ENCODE results near the gene PRAMEF1.
"Not testable (repeated sequence)": the region's sequence is repeated elsewhere in the genome, so short reads cannot be mapped to it uniquely, and the experiment has no call there.

PRAMEF1 gene

DNA sequence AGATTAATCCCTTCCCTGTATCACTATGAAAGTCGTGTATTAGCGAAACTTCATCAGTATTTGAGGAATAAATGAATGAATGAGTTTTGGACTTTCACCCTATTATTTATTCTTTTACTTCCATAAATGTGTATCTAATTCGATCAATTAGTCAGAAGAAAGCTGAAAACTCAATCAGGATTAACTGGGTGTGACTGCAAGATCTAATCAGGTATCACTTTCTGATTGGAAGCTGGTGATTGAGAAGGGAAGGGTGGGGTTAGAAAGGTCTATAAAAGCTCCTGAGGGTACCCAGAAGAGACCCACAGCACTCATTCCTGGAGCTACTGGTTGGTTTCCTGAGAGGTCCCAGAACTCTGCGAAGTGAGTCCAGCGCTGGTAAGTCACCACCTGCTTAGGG is at the start of gene PRAMEF1:
TSS of gene PRAMEF1 (plus strand) at position 301 of the 400 bp plus-strand sequence. CDS start 1,831 bp downstream, outside the sequence.
- DNase-seq: not testable (repeated sequence)

GRCh38 chr1:12741946-12742345 is 49.3 kb upstream of the PRAMEF1 start:
- no peak for DNase-seq

DNA sequence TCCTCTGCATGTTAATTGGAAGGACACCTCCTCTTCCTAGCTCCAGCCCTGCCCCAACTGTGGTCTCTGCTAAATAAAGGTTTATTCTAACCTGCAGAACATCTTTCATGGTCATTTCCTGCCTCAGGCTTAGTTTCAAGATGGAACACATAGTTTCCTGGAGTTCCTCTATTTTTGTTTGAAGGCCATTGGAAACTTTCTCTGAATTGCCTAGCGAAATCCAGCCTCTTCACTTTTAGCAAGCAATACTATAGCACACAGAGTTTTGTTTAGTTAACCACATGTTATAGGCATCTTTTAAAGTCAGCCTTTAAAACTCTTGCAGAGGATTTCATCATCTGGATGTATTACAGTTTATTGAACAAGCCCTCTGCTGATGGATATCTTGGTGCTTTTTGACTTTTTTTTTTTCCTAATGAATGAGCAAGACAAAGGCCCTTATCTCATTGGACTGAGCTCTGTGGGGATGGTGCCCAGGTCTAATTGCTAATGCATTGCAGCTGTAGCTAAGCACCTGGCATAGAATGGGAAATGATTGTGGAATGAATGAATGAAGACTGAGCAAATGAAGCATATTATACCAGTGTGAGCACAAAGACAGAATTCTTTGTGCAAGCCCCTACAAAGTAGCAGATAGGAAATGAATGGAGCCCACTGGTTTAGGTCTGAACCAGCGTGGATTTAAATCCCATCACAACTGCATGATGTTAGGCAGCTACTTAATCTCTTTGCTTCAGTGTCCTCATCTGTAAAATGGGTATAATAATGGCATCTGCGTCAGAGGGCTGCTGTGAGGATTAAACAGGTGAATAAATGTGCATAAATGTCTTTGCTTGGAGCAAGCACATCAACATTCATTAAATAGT is 45.8 kb upstream of the PRAMEF1 start:
- no peak for DNase-seq

DNA sequence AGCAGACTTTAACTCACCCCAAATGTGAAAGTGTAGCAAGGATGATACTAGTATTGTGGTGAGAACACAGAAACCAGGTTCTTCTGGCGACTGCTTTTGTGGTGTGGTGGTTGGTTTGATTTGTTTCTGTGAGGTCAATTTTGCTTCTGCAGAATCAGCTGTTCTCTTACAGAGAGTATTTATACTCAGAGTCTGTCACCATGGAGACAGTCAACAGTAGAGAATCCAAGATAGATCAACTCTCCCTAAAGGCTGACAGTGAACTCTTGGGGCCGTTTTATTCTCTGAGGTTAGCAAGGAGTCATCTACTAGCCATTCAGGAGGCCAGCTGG is 45.2 kb upstream of the PRAMEF1 start, which contains the start of gene CFAP107:
TSS of gene CFAP107 (plus strand) at position 209 of the 332 bp plus-strand sequence. CDS start 231 bp downstream, outside the sequence.
- DNase-seq: no peak

DNA sequence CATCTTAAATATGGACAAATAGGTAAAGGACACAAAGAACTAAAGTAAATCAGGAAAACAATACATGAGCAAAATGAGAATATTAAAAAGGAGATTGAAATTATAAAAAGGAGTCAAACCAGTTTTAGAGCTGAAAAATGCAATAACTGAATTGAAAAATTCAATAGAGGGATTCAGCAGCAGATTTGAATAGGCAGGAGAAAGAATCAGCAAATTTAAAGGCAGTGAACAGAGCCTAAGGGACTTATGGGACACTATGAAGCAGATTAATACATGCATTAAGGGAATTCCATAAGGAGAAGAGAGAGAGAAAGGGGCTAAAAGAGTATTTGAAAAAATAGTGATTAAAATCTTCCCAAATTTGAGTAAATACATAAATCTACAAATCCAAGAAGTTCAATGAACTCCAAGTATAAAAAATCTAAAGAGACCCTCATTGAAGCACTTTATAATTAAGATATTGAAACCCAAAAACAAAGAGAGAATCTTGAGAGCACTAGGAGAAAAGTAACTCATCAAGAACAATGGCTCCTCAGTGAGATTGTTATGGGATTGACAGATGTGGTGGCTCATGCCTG is 42.3 kb upstream of the PRAMEF1 start:
- no peak for DNase-seq

- no peak for DNase-seq
These were observed 36.5 kb upstream of the PRAMEF1 start for GRCh38 chr1:12754738-12755137.

GRCh38 chr1:12756273-12756672 is 34.9 kb upstream of the PRAMEF1 start:
- no peak for DNase-seq

DNA sequence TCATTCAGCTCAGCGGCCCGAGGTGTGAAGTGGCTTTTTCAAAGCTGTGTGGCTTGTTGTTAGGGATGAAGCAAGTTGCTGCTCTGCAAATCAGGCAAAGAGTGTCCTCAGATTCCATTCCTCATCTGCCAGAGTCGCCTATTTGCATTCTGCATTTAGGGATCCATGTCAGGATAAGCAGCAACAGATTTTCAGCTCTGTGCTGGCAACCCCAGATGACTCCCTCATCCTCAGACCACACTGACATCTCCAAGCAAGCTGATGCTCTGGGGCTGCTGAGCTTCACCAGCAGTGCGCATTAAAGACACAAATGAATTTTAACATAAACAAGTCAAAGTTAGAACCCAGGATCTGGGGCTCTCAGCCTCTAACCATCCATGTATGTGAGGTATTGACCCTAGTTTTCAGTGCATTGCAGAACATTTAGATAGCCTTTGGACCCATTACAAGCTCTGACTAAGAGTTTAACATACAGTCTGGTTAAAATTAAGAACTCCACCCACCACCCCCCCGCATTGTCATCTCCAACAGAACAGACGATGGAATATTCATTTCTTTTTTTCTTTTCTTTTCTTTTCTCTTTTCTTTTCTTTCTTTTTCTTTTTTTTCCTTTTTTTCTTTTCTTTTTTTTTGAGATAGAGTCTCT is 34.3 kb upstream of the PRAMEF1 start:
- no peak for DNase-seq

DNA sequence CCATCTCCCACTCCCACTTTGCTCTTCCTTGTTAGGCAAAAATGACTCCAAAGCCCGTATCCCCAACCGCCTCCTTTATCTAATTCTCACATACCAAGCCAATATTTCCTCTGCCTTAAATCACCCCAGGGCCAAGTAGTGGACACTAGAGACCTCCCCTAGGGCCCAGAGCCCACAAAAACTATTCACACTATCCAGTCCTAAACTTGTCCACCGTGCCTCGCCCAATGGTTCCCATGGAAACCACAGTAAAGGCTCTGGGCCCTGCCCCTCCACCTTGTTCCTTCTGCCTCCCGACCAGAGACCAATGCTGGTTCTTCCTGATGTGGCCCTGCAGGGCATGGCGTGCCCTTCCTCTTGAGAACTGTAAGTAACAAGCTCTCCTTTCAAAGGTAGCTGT is 33.4 kb upstream of the PRAMEF1 start:
- no peak for DNase-seq

DNA sequence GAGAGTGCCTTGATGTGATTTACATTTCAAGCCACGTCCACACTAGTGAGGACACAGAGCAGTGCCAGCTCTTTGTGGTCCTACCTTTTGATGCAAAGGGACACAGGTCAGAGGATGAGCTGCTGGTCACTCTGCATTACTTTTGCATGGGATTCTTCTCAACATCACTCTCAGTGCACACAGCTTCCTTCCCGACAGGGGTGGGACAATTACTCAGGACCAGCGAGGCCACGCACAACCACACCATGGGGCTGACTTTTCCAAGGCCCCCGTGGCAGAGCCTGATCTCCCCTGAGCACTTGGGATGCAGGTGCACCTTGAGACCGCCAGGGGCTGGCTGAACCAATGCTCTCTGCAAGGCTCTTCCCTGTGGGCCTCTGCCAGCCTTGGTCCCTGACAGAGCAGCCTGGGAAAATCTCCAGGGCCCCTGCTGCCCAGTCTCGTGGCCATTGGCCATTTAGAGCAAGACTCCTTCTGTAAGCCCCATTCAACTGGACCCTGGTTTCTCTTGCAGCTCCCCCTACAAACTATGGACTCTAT is 30.9 kb upstream of the PRAMEF1 start:
- DNase-seq: no peak

- DNase-seq: no peak
These were observed 29.4 kb upstream of the PRAMEF1 start for GRCh38 chr1:12761781-12762180.

DNA sequence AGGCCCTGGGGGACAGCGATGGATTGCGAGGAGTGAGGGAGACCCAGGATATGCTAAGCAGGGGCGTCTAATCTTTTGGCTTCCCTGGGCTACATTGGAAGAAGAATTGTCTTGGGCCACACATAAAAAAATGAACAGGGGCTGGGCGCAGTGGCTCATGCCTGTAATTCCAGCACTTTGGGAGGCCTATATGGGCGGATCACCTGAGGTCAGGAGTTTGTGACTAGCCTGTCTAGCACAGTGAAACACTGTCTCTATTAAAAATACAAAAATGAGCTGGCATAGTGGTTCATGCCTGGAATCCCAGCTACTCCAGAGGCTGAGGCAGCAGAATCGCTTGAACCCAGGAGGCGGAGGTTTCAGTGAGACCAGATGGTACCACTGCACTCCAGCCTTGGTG is 28.4 kb upstream of the PRAMEF1 start:
- no peak for DNase-seq

GRCh38 chr1:12763479-12763878 is 27.7 kb upstream of the PRAMEF1 start:
- DNase-seq: no peak

GRCh38 chr1:12764016-12764415 is 27.2 kb upstream of the PRAMEF1 start:
- DNase-seq: no peak

DNA sequence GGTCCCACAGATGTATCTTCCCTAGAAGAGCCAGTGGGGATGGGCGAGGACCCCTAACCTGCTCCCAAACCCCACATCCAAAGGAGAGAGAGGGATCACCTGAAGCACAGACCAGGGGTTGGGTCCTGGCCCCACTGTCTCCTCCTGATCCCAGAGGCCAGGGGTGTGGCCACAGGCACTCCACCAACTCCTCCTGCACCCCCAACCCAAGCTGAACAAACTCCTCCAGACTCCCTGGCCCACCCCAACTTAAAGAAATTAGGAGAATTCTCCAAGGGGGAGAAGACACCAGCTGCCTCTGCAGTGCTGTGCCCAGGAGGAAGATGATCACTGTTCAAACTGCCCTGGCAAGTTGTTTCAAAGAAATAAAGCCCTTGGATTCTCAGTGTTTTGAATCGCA is 22.2 kb upstream of the PRAMEF1 start:
- DNase-seq: no peak

DNA sequence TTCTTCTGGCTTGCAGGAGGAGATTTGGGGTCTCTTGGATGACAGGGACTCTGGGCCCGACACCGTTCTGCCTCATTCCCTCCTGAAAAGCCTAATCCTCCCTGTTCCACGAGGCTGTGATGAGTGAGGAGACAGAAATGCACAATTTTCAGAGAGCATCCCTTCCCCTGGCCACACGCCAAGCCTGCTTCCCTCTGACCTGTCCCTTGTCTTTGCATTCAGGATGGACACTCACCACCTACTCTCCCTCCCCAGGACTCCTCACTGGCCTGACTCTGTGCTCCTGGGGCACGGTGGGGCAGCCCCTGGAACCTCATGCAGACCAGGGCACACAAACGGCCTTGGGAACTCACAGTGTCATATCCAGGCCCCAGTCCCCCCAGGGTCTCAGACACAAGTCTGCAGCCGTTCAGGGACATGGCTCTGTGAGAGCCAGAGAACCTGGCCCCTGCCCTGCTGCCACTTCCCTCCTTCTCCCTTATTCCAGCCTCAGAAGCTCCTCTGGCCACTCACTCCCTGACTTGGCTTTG is 21.2 kb upstream of the PRAMEF1 start:
- no peak for DNase-seq

DNA sequence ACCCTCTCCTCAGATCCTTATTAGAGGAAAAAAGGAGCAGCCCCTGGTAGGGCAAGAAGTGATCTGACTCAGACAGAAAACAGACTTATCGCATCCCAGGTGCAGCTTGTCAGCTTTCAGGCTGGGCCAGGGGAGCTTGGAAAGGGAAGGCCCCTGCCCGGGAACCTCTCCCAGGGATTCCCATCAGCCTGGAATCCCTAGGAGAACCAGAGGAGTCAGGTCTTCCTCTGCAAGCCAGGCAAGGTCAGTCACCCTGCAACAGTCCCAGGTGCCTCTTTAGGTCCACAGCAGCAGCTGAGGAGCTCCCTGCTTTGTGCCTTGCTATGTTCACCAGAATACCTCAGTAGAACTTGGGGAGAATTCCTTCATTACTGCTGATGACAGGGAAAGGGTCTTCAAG is 20.6 kb upstream of the PRAMEF1 start:
- no peak for DNase-seq

- DNase-seq: no peak
These were observed 20.0 kb upstream of the PRAMEF1 start for GRCh38 chr1:12771186-12771585.

DNA sequence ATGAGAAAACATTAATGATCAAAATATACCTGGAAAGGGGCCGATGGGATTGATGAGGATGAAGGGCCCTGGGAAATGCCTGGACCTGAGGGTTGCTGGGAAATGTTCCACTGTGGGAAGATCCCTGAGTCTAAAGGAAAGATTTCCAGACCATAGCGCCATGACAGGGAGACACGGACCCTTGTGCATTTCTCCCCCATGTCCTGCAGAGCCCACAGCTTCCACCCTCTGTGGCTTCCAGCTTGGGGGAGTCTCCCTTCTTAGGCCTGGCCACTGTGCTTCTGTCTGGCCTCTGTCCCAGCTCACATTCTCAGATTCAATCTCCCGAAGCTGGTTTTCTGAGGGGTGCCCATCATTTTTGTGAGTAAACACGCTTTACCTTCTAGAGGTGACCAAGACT is 18.7 kb upstream of the PRAMEF1 start:
- DNase-seq: no peak

GRCh38 chr1:12773438-12773837 is 17.8 kb upstream of the PRAMEF1 start, which contains the start of gene PRAMEF12:
Gene PRAMEF12, plus strand, starts transcription at chr1:12773738. Its CDS starts 1,130 bp downstream, at chr1:12774868.
- DNase-seq: no peak

DNA sequence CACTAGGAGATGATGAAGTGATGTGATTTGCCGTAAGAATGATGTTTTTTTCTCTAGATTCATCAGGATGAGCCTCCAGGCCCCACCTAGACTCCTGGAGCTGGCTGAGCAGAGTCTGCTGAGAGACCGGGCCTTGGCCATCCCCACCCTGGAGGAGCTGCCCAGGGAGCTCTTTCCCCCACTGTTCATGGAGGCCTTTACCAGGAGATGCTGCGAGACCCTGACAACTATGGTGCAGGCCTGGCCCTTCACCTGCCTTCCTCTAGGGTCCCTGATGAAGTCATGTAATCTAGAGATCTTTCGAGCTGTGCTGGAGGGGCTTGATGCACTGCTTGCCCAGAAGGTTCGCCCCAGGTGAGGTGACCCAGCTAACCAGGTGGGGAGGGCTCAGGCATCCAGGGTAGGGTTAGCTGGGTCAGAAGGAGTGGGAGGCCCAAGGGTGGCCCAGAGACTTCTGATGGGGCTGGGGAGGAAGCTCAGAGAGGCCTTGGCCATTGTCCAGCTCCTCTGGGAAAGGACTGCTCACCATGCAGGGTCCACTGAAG is 16.3 kb upstream of the PRAMEF1 start:
- DNase-seq: no peak

DNA sequence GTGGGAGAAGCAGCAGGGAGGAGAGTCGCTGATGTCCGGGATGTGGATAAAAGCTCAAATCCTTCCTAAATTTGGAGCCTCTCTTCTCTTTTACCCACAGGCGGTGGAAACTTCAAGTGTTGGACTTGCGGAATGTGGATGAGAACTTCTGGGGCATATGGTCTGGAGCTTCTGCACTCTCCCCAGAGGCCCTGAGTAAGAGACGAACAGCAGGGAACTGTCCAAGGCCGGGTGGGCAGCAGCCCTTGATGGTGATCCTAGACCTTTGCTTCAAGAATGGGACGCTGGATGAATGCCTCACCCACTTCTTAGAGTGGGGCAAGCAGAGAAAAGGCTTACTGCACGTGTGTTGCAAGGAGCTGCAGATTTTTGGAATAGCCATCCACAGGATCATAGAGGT is 15.8 kb upstream of the PRAMEF1 start:
- no peak for DNase-seq
